Trophoblast cell (in vitro differentiated cells and primary cell): ENCODE results near the gene MAGI1.

ENCODE experiments used
- DNase-seq, 2 donors: peaks; one replicate each; pipeline ENCODE4 v3.0.0-alpha.2; 2016
- H2AFZ ChIP-seq: 2 replicates; pipeline ENCODE4 v1.6.1; 2013; ENCODE audit warnings: low read length, moderate library complexity, mild to moderate bottlenecking; ENCODE audit not compliant: insufficient read depth, poor library complexity
- H2AK5ac ChIP-seq: 2 replicates; pipeline ENCODE4 v1.6.1; 2013; ENCODE audit warnings: mild to moderate bottlenecking, low read length
- H2BK120ac ChIP-seq: 2 replicates; pipeline ENCODE4 v1.6.1; 2013; ENCODE audit warnings: low read length, mild to moderate bottlenecking, moderate library complexity; ENCODE audit not compliant: insufficient read depth, poor library complexity
- H2BK12ac ChIP-seq: 2 replicates; pipeline ENCODE4 v1.6.1; 2013; ENCODE audit warnings: mild to moderate bottlenecking, low read length, moderate library complexity
- H2BK5ac ChIP-seq: 2 replicates; pipeline ENCODE4 v1.6.1; 2013; ENCODE audit warnings: low read length, low read depth, moderate library complexity, mild to moderate bottlenecking; ENCODE audit not compliant: poor library complexity
- H3K14ac ChIP-seq: 2 replicates; pipeline ENCODE4 v1.6.1; 2013; ENCODE audit warnings: mild to moderate bottlenecking, low read length
- H3K18ac ChIP-seq: 2 replicates; pipeline ENCODE4 v1.6.1; 2013; ENCODE audit warnings: mild to moderate bottlenecking, low read length
- H3K23ac ChIP-seq: 2 replicates; pipeline ENCODE4 v1.6.1; 2013; ENCODE audit warnings: low read length
- H3K27ac ChIP-seq: 2 replicates; pipeline ENCODE4 v1.5.1; 2013; ENCODE audit warnings: low read depth, mild to moderate bottlenecking, inconsistent platforms, low read length, moderate library complexity
- H3K27me3 ChIP-seq: 2 replicates; pipeline ENCODE4 v1.6.1; 2013; ENCODE audit warnings: inconsistent platforms, mild to moderate bottlenecking, low read length, moderate library complexity; ENCODE audit not compliant: insufficient read depth
- H3K36me3 ChIP-seq, 2 experiments: 1 replicate in 1 of 2; 2 replicates in 1 of 2; pipeline ENCODE4 v1.6.1; 2013; ENCODE audit warnings: low read length in 2 of 2, mild to moderate bottlenecking in 2 of 2, moderate library complexity in 1 of 2; ENCODE audit not compliant: insufficient read depth in 2 of 2, control insufficient read depth in 1 of 2
- H3K4ac ChIP-seq: 2 replicates; pipeline ENCODE4 v1.6.1; 2013; ENCODE audit warnings: low read depth, mild to moderate bottlenecking, low read length, moderate library complexity
- H3K4me1 ChIP-seq, 2 experiments: 1 replicate in 1 of 2; 2 replicates in 1 of 2; pipeline ENCODE4 v1.6.1; 2013; ENCODE audit warnings: low read length in 2 of 2, mild to moderate bottlenecking in 2 of 2, moderate library complexity in 1 of 2; ENCODE audit not compliant: insufficient read depth in 2 of 2, control insufficient read depth in 1 of 2
- H3K4me2 ChIP-seq: 2 replicates; pipeline ENCODE4 v1.6.1; 2013; ENCODE audit warnings: inconsistent platforms, mild to moderate bottlenecking, low read length, moderate library complexity
- H3K4me3 ChIP-seq: 2 replicates; pipeline ENCODE4 v1.5.1; 2013; ENCODE audit warnings: mild to moderate bottlenecking, low read depth, low read length, inconsistent platforms
- H3K79me1 ChIP-seq: one replicate; pipeline ENCODE4 v1.6.1; 2013; ENCODE audit warnings: low read length
- H3K79me2 ChIP-seq: 2 replicates; pipeline ENCODE4 v1.6.1; 2013; ENCODE audit warnings: low read length, mild to moderate bottlenecking; ENCODE audit not compliant: control insufficient read depth, insufficient read depth, poor library complexity
- H3K9ac ChIP-seq: 2 replicates; pipeline ENCODE4 v1.6.1; 2013; ENCODE audit warnings: mild to moderate bottlenecking, low read length
- H3K9me3 ChIP-seq: 2 replicates; pipeline ENCODE4 v1.6.1; 2013; ENCODE audit warnings: low read depth, mild to moderate bottlenecking, control low read depth, inconsistent platforms, low read length; ENCODE audit not compliant: insufficient read depth
- H4K12ac ChIP-seq: 2 replicates; pipeline ENCODE4 v1.6.1; 2013; ENCODE audit warnings: low read depth, mild to moderate bottlenecking, low read length, moderate library complexity
- H4K8ac ChIP-seq: 2 replicates; pipeline ENCODE4 v1.6.1; 2013; ENCODE audit warnings: low read depth, mild to moderate bottlenecking, low read length, moderate library complexity
- H4K91ac ChIP-seq: one replicate; pipeline ENCODE4 v1.6.1; 2013; ENCODE audit warnings: low read depth, mild to moderate bottlenecking, low read length, moderate library complexity
- WGBS: extraction: QIAGEN DNeasy Blood & Tissue Kit; methylation state at CpG from one replicate; pipeline ENCODE4 v1.1.7; 2013; ENCODE audit warnings: missing lambda C conversion rate; ENCODE audit not compliant: insufficient read length, insufficient coverage; ENCODE audit errors: extremely low coverage; 5-methylcytosine and 5-hydroxymethylcytosine counted together

The MAGI1 gene

DNA sequence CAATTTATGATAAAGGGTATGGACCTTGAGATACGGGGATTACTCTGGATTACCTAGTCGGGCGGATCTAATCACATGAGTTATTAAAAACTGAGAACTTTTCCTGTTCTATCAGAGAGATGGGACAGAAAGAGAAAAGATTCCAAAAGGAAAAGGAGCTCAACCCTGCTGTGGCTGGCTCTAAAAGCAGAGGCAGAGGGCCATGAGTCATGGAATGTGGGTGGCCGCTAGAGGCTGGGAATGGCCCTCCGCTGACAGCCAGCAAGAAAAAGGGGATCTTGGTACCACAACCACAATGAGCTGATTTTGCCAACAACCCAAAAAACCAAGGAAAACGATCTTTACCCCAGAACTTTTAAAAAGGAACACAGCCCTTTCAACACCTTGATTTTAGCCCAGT is 210.0 kb downstream of the MAGI1 start:
- DNase-seq = peak; percentile 25 to 47
- no CpG with 5 or more reads among the region's 6 CpGs for WGBS
- Histone ChIP-seq H3K18ac (no peak overlapping the region), H4K91ac (no peak overlapping the region), H3K4me2 (no peak overlapping the region), H4K8ac (no peak overlapping the region), H3K23ac (no peak overlapping the region), H3K79me2 (no peaks in the 10 kb centered on the region), H3K4ac (no peak overlapping the region), H3K27ac (no peak overlapping the region), H2BK120ac (no peak overlapping the region), H3K36me3 (no peaks in the 10 kb centered on the region), H2BK5ac (no peak overlapping the region), H3K14ac (no peak overlapping the region), H3K4me1 (peaks cover 0 to 2% of the 10 kb centered on the region in 2 experiments), H3K4me3 (no peak overlapping the region), H3K27me3 (no peaks in the 10 kb centered on the region), H2AFZ (no peak overlapping the region), H2AK5ac (no peak overlapping the region), H2BK12ac (no peak overlapping the region), H3K9ac (no peak overlapping the region), H4K12ac (no peak overlapping the region), H3K79me1 (no peaks in the 10 kb centered on the region), H3K9me3 (no peaks in the 10 kb centered on the region)

GRCh38 chr3:65827076-65827475 is 211.6 kb downstream of the MAGI1 start:
- Histone ChIP-seq H2AK5ac (no peak overlapping the region), H3K27me3 (no peaks in the 10 kb centered on the region), H3K4me3 (no peak overlapping the region), H3K18ac (no peak overlapping the region), H3K36me3 (no peaks in the 10 kb centered on the region), H3K79me1 (no peaks in the 10 kb centered on the region), H3K14ac (no peak overlapping the region), H2AFZ (no peak overlapping the region), H3K9ac (no peak overlapping the region), H4K12ac (no peak overlapping the region), H3K4me2 (no peak overlapping the region), H3K9me3 (no peaks in the 10 kb centered on the region), H4K8ac (no peak overlapping the region), H2BK5ac (no peak overlapping the region), H3K23ac (no peak overlapping the region), H3K79me2 (no peaks in the 10 kb centered on the region), H2BK12ac (no peak overlapping the region), H2BK120ac (no peak overlapping the region), H4K91ac (no peak overlapping the region), H3K4ac (no peak overlapping the region), H3K4me1 (peaks cover 0 to 2% of the 10 kb centered on the region in 2 experiments), H3K27ac (no peak overlapping the region)
- no CpG with 5 or more reads among the region's 2 CpGs for WGBS
- no peak for DNase-seq

GRCh38 chr3:65824166-65824565 is 214.6 kb downstream of the MAGI1 start:
- Histone ChIP-seq H3K14ac (no peak overlapping the region), H4K12ac (no peak overlapping the region), H3K27ac (no peak overlapping the region), H3K9ac (no peak overlapping the region), H2BK120ac (no peak overlapping the region), H3K79me2 (no peaks in the 10 kb centered on the region), H3K4me2 (no peak overlapping the region), H3K36me3 (no peaks in the 10 kb centered on the region), H3K4me3 (no peak overlapping the region), H3K23ac (no peak overlapping the region), H2BK12ac (no peak overlapping the region), H2AFZ (no peak overlapping the region), H4K8ac (no peak overlapping the region), H3K27me3 (no peaks in the 10 kb centered on the region), H3K4ac (no peak overlapping the region), H3K4me1 (peaks cover 0 to 2% of the 10 kb centered on the region in 2 experiments), H3K9me3 (no peaks in the 10 kb centered on the region), H4K91ac (no peak overlapping the region), H2BK5ac (no peak overlapping the region), H3K79me1 (no peaks in the 10 kb centered on the region), H2AK5ac (no peak overlapping the region), H3K18ac (no peak overlapping the region)
- WGBS = no CpG with 5 or more reads among the region's 5 CpGs
- no peak for DNase-seq

DNA sequence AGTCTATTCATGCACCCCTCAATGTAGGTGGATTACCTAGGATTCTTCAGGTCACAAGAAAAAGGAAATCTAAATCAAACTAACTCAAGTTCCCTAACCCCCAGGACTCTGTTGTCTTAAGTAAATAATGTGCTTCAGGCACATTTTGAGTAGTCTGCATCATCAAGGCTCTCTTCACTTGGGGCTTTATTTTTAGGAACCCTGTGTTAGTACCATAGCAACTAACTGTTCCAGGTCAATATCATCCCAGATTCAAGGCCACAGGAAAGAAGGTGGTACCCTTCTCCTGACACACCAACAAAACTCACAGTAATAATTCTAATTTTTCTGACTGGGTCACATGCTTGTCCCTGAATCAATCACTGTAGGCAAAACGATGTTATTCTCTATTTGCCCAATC is 218.1 kb downstream of the MAGI1 start:
- no peak overlapping the region for H2BK12ac ChIP-seq
- H3K14ac ChIP-seq = no peak overlapping the region
- H2BK120ac ChIP-seq = no peak overlapping the region
- H3K9me3 ChIP-seq = no peaks in the 10 kb centered on the region
- H3K79me2 ChIP-seq = no peaks in the 10 kb centered on the region
- no peak overlapping the region for H3K18ac ChIP-seq
- no peak overlapping the region for H3K4me2 ChIP-seq
- no peaks in the 10 kb centered on the region for H3K27me3 ChIP-seq
- no peak overlapping the region for H3K27ac ChIP-seq
- H3K23ac ChIP-seq = no peak overlapping the region
- H2AFZ ChIP-seq = no peak overlapping the region
- no peak overlapping the region for H2AK5ac ChIP-seq
- no peak overlapping the region for H2BK5ac ChIP-seq
- no peak overlapping the region for H4K91ac ChIP-seq
- H3K79me1 ChIP-seq = no peaks in the 10 kb centered on the region
- H3K4ac ChIP-seq = no peak overlapping the region
- WGBS = no CpG with 5 or more reads among the region's 1 CpG
- H4K12ac ChIP-seq = no peak overlapping the region
- DNase-seq = peak in 1 of 2 donors; percentile 50
- H3K36me3 ChIP-seq = no peaks in the 10 kb centered on the region
- no peak overlapping the region for H3K4me3 ChIP-seq
- H3K4me1 ChIP-seq = no peaks in the 10 kb centered on the region
- H4K8ac ChIP-seq = no peak overlapping the region
- H3K9ac ChIP-seq = no peak overlapping the region
